Colon (tissue), 2 donors: ENCODE measurements around the gene KLHL22.
"Not testable (repeated sequence)": the region's sequence is repeated elsewhere in the genome, so short reads cannot be mapped to it uniquely, and the experiment has no call there.

ENCODE experiments used
- FAIRE-seq: peaks from 2 replicates; lab custom pipeline; 2012; peaks lifted over from hg19 to GRCh38; lab: Jason Lieb, UNC
- donor health status: control.
- donor health status: control.

The KLHL22 gene

DNA sequence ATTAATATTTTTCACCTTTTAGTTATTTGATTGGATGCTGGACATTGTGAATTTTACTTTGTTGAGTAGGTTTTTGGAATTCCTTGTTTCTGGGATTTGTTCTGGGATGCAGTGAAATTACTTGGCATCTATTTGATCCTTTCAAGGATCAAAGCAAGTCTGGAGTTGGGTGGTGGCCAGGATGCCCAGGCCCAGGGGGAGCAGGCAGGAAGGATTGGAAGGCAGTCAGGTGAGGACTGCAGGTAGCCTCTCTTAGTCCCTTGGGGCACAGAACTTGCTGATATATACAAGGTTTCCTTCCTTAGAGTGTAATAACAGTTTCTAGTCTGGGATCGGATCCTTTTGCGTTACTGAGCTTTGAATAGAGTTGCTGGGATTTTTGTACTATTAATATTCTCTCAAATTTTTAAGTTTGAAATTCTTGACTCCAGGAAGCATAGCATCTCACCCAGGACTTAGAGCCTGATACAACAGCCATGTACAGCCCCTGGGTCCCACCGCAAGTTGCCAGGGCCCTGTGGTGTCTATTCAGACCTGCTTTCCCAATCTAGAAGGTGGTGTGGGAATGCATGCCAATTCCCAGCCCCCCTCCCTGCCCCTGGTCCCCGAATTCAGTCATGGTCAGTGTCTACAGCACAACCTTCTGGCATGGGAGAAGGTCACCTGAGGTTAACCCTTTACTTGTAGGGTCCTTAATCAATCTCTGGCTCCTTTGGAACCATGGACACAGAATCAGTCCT lies 95.6 kb downstream of the KLHL22 start:
- FAIRE-seq = no peak

- FAIRE-seq = no peak
Measured at GRCh38 chr22:20398420-20398819, 97.2 kb downstream of the KLHL22 start.

DNA sequence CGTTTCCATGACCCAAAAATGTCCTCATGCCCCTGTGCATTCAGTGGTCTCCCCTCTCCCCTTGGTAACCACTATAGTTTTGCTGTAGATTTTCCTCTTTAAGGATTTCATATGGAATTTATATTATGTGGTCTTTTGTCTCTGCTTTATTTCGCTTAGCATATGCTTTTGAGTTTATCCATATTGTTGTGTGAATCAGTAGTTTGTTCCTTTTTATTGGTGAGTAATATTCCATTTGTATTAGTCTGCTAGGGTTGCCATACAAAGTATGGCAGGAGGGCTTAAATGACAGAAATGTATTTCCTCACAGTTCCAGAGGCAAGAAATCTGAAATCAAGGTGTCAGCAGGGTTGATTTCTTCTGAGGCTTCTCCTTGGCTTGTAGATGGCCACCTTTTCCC lies 98.1 kb downstream of the KLHL22 start:
- no peak for FAIRE-seq

DNA sequence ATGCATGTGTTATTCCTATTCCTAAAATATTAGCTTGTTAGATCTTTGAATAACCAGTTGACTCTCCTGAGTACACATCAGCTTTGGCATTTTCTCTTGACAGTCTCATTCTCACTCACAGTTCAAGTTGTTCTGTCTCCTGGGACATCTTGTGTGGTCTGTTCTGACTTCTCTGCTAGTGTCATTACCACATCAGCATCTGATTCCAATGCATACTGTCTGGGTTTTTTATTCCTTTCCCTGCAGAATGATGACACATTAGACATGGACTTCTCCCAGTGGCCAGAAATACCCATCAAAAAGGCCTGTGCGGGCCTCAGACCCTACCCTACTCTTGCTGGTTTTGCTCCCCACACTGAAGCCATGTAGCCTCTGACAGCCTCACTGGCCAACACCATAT lies 99.0 kb downstream of the KLHL22 start:
- FAIRE-seq = no peak

DNA sequence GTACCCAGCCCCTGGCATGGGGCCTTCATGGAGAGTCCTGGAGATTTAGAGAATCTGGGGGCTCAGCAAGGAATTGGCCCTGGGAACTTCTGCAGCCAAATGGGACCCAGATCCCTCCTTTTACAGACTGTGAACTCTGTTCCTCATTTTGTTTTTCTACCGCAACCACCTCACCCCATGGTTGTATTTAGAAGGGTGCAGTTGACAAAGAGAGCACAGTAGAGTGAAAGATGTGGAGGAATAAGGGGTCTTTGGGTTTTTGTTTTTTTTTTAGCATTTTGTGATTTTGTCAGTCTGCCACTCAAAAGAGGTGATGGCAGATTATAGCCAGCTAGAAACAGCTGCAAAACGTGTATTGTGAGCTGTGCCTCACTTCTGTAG lies 99.7 kb downstream of the KLHL22 start:
- FAIRE-seq = no peak

DNA sequence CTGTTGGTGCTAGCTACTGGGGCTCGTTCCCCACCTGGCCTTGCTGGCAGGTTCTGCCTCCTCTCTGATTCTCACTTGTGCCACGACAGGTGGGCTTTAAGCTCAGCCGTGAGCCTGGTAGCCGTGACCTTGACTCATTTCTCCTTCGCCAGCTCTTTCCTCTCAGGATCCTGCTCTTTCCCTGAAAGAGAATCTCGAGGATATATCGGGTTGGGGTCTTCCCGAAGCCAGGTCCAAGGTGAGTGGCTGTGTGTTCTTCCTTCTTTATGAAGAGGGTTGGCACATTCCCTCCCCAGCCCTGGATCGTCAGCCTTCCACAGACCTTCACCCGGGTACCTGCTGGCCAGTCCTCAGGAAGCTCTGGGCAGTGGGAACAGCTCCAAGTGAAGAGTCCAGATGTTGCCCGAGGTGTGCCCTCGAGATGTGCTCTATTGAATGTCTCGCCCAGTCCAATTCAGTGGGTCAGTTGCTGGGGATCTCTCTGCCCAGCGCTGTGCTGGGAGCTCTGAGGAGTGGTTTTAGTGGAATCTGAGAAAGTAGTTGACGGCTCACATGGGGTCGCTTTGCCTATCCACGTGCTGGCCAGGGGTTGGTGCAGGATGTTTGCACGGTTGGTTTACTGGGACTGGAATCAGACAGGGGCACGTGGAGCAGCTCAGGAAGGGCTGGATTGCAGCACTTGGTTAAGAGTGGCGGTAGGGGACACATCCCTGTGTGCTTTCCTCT lies 100.3 kb downstream of the KLHL22 start:
- no peak for FAIRE-seq

DNA sequence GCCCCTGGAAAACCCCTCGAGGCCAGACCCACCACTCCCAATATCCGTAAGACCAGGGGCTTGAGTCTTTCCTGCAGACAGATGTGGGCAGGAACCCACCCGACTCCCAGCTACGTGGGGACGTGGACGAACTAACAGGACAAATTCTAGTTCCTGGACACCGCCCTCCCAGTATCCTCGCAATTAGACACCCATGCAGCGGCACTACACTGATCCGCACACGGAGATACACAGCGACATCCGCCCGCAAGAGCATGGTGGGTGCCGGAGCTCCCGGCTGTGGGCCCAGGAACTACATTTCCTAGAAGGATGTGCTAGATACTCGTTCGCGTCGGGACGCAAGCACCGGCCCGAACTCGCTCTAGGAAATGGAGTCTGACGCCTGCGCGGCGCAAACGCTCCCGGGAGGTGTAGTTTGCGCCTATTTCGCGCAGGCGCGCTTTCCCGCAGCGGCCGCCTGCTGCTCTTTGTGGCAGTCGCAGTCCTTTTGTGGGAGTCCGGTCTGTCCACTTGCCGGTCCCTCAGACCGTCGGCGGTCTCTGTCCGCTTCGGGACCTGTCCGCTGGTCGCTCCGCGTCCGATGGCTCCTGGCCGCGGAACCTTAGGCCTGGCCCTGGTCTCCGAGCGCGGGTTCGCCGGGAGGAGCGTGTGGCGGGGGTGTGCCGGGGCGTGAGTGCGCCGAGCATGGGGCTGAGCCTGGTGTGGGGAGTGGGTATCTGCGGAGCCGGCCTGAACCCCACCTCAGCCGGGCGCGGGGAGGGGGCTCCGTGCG lies 101.7 kb downstream of the KLHL22 start, which contains the start of gene ZNF74:
Gene ZNF74, plus strand, starts transcription at position 447 of the 772 bp plus-strand sequence. CDS start 478 bp downstream, outside the sequence.
- FAIRE-seq = no peak

- FAIRE-seq = no peak
Measured at GRCh38 chr22:20392983-20393704, 102.5 kb downstream of the KLHL22 start.

DNA sequence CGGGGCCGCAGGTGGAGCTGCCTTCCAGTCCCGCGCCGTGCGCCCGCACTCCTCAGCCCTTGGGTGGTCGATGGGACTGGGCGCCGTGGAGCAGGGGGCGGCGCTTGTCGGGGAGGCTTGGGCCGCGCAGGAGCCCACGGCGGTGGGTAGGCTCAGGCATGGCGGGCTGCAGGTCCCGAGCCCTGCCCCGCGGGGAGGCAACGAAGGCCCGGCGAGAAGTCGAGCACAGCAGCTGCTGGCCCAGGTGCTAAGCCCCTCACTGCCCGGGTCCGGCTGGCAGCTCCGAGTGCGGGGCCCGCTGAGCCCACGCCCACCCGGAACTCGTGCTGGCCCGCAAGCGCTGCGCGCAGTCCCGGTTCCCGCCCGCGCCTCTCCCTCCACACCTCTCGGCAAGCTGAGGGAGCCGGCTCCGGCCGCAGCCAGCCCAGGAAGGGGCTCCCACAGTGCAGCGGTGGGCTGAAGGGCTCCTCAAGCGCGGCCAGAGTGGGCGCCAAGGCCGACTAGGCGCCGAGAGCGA lies 103.2 kb downstream of the KLHL22 start:
- not testable (repeated sequence) for FAIRE-seq
